ENCODE measurements around the gene CAPN10. TPM values are rescaled to one million over a fixed set of nuclear protein-coding genes. Genes with fewer than 3 reads are reported as not detected.

CAPN10 gene
- total RNA-seq, 1 donor: 21.0 TPM

DNA sequence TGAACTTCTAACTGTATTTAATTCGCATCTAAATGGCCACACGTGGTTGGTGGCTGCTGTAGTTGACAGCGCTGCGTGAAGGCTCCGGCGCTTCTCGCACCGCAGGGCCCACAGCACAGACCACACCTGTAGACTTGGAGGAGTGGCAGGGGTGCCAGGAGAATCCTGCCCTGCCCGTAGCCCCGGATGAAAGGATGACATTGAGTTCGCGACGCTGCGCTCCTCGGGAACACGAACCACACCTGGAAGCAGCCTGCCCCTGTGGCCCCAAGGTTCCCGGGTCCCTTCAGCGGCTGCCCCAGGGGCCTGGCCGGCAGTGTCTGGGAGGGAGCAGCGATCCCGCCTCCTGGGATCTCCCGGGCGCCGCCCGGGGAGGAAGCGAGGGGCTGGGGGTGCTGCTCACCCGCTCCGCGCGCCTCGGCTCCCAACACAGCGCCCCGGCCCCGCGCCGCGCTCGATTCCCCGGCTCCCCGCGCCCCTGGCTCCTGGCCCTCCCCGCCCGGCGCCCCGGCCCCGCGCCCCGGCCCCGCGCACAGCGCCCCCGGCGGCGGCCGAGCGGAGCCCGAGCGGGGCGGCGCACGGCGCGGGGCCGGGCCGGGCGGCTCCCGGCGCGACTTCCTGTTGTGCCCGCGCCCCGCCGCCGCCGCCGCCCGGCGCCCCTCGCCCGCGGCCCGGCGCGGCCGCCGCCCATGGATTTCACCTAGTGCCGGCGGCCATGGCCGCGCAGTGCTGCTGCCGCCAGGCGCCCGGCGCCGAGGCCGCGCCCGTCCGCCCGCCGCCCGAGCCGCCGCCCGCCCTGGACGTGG, 18.5 kb upstream of the CAPN10 start, which contains the start of gene RNPEPL1:
Gene RNPEPL1 (plus strand): TSS at position 613 of the 806 bp plus-strand sequence. CDS start 103 bp downstream, at position 716.
- Histone ChIP-seq H3K79me2 (ENCODE audit: insufficient read depth, low read length) (peaks cover 13% of the 10 kb centered on the region), H3K27ac (ENCODE audit: low read depth, low read length) (no peak within 1 kb of the TSS), H3K9me3 (ENCODE audit: low read depth, low read length) (no peaks in the 10 kb centered on the region), H3K4me3 (ENCODE audit: insufficient read depth, low read length) (peak within 1 kb of the TSS; percentile 81), H3K4me1 (ENCODE audit: insufficient read depth, low read length) (peaks cover 25% of the 10 kb centered on the region), H3K27me3 (ENCODE audit: insufficient read depth, low read length) (no peaks in the 10 kb centered on the region), H3K36me3 (ENCODE audit: insufficient read depth, low read length) (peaks cover 3% of the 10 kb centered on the region), H3K4me2 (ENCODE audit: insufficient read depth, low read length) (peak within 1 kb of the TSS; percentile 96), H2AFZ (ENCODE audit: low read length) (peak within 1 kb of the TSS; percentile 87), H4K20me1 (ENCODE audit: insufficient read depth, low read length) (no peaks in the 10 kb centered on the region)
- DNase-seq (ENCODE audit: insufficient read length, low spot score, missing footprints): peak; percentile 97
- TF ChIP-seq, protein P1, sequence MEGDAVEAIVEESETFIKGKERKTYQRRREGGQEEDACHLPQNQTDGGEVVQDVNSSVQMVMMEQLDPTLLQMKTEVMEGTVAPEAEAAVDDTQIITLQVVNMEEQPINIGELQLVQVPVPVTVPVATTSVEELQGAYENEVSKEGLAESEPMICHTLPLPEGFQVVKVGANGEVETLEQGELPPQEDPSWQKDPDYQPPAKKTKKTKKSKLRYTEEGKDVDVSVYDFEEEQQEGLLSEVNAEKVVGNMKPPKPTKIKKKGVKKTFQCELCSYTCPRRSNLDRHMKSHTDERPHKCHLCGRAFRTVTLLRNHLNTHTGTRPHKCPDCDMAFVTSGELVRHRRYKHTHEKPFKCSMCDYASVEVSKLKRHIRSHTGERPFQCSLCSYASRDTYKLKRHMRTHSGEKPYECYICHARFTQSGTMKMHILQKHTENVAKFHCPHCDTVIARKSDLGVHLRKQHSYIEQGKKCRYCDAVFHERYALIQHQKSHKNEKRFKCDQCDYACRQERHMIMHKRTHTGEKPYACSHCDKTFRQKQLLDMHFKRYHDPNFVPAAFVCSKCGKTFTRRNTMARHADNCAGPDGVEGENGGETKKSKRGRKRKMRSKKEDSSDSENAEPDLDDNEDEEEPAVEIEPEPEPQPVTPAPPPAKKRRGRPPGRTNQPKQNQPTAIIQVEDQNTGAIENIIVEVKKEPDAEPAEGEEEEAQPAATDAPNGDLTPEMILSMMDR (IDR thresholded peaks at IDR 0.05; ENCODE audit: extremely low read depth, low read depth, low read length): no peak

DNA sequence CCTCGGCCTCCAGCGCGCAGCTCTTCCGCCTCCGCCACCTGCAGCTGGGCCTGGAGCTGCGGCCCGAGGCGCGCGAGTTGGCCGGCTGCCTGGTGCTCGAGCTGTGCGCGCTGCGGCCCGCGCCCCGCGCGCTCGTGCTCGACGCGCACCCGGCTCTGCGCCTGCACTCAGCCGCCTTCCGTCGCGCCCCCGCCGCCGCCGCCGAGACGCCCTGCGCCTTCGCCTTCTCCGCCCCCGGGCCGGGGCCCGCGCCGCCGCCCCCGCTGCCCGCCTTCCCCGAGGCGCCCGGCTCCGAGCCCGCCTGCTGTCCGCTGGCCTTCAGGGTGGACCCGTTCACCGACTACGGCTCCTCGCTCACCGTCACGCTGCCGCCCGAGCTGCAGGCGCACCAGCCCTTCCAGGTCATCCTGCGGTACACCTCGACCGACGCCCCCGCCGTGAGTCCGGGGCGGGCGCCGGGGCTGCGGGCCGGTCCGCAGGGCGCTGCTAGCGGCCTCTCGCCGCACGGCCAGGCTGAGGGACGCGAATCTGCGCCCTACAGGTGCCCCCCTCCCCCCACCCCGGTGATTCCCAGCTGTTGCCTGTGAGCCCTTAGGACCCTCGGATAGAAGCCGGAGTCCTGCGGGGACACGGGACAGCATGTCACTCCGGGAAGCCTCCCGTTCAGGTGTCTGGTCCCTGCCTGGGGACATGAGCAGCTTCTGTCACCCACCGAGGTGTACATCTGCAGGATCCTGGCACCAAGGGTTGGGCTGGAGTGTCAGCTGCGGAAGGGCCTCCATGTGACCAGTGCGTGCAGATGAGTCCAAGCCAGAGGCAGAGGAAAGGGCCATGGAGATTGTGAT, 17.6 kb upstream of the CAPN10 start:
- no peak overlapping the region for H2AFZ ChIP-seq (ENCODE audit: low read length)
- TF ChIP-seq, protein P1 (IDR thresholded peaks at IDR 0.05; ENCODE audit: extremely low read depth, low read depth, low read length): no peak
- DNase-seq (ENCODE audit: insufficient read length, low spot score, missing footprints): peak; percentile 96

DNA sequence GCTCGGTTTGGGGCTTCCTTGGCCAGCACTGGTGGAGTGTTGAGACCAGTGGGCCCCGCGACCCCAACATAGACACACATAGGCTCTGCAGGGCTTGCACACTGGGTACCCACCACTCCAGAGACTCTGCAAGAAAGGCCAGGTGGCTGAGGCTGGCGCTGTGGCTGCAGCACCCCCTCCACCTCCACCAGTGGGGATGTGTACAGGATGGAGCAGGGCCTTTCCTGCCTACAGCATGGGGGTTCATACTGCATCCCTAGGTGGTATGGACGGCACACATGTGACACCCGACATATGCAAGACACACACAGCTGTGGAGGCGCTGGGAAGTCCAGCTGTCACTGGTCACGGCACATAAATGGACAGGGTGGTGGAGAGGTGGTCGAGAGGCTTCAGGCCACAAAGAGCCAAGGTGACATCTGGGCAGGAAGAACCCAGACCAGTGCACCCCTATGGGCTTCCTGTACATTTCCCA, 17.0 kb upstream of the CAPN10 start:
- H4K20me1 ChIP-seq (ENCODE audit: insufficient read depth, low read length): no peaks in the 10 kb centered on the region
- H2AFZ ChIP-seq (ENCODE audit: low read length): no peak overlapping the region
- no peaks in the 10 kb centered on the region for H3K27me3 ChIP-seq (ENCODE audit: insufficient read depth, low read length)
- TF ChIP-seq, protein P1 (IDR thresholded peaks at IDR 0.05; ENCODE audit: extremely low read depth, low read depth, low read length): no peak
- H3K79me2 ChIP-seq (ENCODE audit: insufficient read depth, low read length): peaks cover 13% of the 10 kb centered on the region
- peak overlapping the region; percentile 75 for H3K4me3 ChIP-seq (ENCODE audit: insufficient read depth, low read length)
- H3K27ac ChIP-seq (ENCODE audit: low read depth, low read length): no peak overlapping the region
- peak overlapping the region; percentile 81 for H3K4me2 ChIP-seq (ENCODE audit: insufficient read depth, low read length)
- H3K9me3 ChIP-seq (ENCODE audit: low read depth, low read length): no peaks in the 10 kb centered on the region
- peaks cover 25% of the 10 kb centered on the region for H3K4me1 ChIP-seq (ENCODE audit: insufficient read depth, low read length)
- H3K36me3 ChIP-seq (ENCODE audit: insufficient read depth, low read length): no peaks in the 10 kb centered on the region
- DNase-seq (ENCODE audit: insufficient read length, low spot score, missing footprints): peak; percentile 72

More for the DNA sequence above, 17.6 kb upstream of the CAPN10 start:
- Histone ChIP-seq H3K36me3 (ENCODE audit: insufficient read depth, low read length) (no peaks in the 10 kb centered on the region), H3K4me1 (ENCODE audit: insufficient read depth, low read length) (peaks cover 25% of the 10 kb centered on the region), H3K4me3 (ENCODE audit: insufficient read depth, low read length) (peak overlapping the region; percentile 75), H3K9me3 (ENCODE audit: low read depth, low read length) (no peaks in the 10 kb centered on the region), H4K20me1 (ENCODE audit: insufficient read depth, low read length) (no peaks in the 10 kb centered on the region), H3K27me3 (ENCODE audit: insufficient read depth, low read length) (no peaks in the 10 kb centered on the region), H3K79me2 (ENCODE audit: insufficient read depth, low read length) (peaks cover 13% of the 10 kb centered on the region), H3K4me2 (ENCODE audit: insufficient read depth, low read length) (peak overlapping the region; percentile 81), H3K27ac (ENCODE audit: low read depth, low read length) (no peak overlapping the region)

Measured in osteoblast (primary cell).